Memory B cell (primary cell): ENCODE measurements around the gene ASS1.
"Not testable (repeated sequence)": the region's sequence is repeated elsewhere in the genome, so short reads cannot be mapped to it uniquely, and the experiment has no call there.

Experiments
- ATAC-seq: fragments of 150-1000 bp; cut with Tn5 transposase; 2 replicates; pipeline ENCODE4 v1.10.0; 2021; ENCODE audit warnings: low read depth, mild to moderate bottlenecking, moderate library complexity
- DNase-seq, 2 donors: peaks; one replicate each; pipeline ENCODE4 v3.0.0; 2022; ENCODE audit warnings: low spot score in 2 of 2
- H3K27ac Mint-ChIP-seq: one replicate; pipeline ENCODE4 v1.8.0; 2022; ENCODE audit warnings: mild to moderate bottlenecking, moderate library complexity, mixed read lengths
- H3K27me3 Mint-ChIP-seq: one replicate; pipeline ENCODE4 v1.8.0; 2022; ENCODE audit warnings: mixed read lengths
- H3K36me3 Mint-ChIP-seq: one replicate; pipeline ENCODE4 v1.8.0; 2022; ENCODE audit warnings: mild to moderate bottlenecking, mixed read lengths
- H3K4me1 Mint-ChIP-seq: one replicate; pipeline ENCODE4 v1.8.0; 2022; ENCODE audit warnings: mixed read lengths
- H3K4me3 Mint-ChIP-seq: one replicate; pipeline ENCODE4 v1.8.0; 2022; ENCODE audit warnings: mild to moderate bottlenecking, moderate library complexity, mixed read lengths
- H3K9me3 Mint-ChIP-seq: one replicate; pipeline ENCODE4 v1.8.0; 2022; ENCODE audit warnings: mixed read lengths

Gene ASS1

GRCh38 chr9:130434656-130435055 is 10.1 kb upstream of the ASS1 start:
- ATAC-seq, H3K36me3 Mint-ChIP-seq, H3K9me3 Mint-ChIP-seq, H3K27ac Mint-ChIP-seq, DNase-seq, H3K4me3 Mint-ChIP-seq, H3K4me1 Mint-ChIP-seq: not testable (repeated sequence)
- H3K27me3 Mint-ChIP-seq: peaks cover 25% of the 10 kb centered on the region

- peaks cover 19% of the 10 kb centered on the region for H3K27me3 Mint-ChIP-seq
- H3K9me3 Mint-ChIP-seq: peaks cover 4% of the 10 kb centered on the region
- H3K36me3 Mint-ChIP-seq: peaks cover 4% of the 10 kb centered on the region
- no peak overlapping the region for H3K4me3 Mint-ChIP-seq
- no peak for DNase-seq
- ATAC-seq: no peak
- no peak overlapping the region for H3K27ac Mint-ChIP-seq
- H3K4me1 Mint-ChIP-seq: no peaks in the 10 kb centered on the region
Measured at GRCh38 chr9:130437011-130437789, 7.6 kb upstream of the ASS1 start.

GRCh38 chr9:130438382-130438981 is 6.3 kb upstream of the ASS1 start:
- peaks cover 15% of the 10 kb centered on the region for H3K27me3 Mint-ChIP-seq
- no peaks in the 10 kb centered on the region for H3K4me1 Mint-ChIP-seq
- H3K36me3 Mint-ChIP-seq: peaks cover 4% of the 10 kb centered on the region
- H3K9me3 Mint-ChIP-seq: peaks cover 4% of the 10 kb centered on the region
- no peak for ATAC-seq
- H3K27ac Mint-ChIP-seq: no peak overlapping the region
- no peak for DNase-seq
- no peak overlapping the region for H3K4me3 Mint-ChIP-seq

GRCh38 chr9:130441031-130441430 is 3.7 kb upstream of the ASS1 start:
- Mint-ChIP-seq H3K27ac (no peak overlapping the region), H3K9me3 (peaks cover 4% of the 10 kb centered on the region), H3K4me1 (no peaks in the 10 kb centered on the region), H3K27me3 (peaks cover 12% of the 10 kb centered on the region), H3K4me3 (no peak overlapping the region), H3K36me3 (peaks cover 4% of the 10 kb centered on the region)
- DNase-seq (no peak), ATAC-seq (no peak)

GRCh38 chr9:130442746-130443455 is 1.9 kb upstream of the ASS1 start:
- Mint-ChIP-seq H3K4me1 (no peaks in the 10 kb centered on the region), H3K4me3 (no peak overlapping the region), H3K27me3 (peaks cover 13% of the 10 kb centered on the region), H3K36me3 (peaks cover 4% of the 10 kb centered on the region), H3K9me3 (peaks cover 4% of the 10 kb centered on the region), H3K27ac (no peak overlapping the region)
- ATAC-seq (no peak), DNase-seq (no peak)

GRCh38 chr9:130443456-130443801 is 1.3 kb upstream of the ASS1 start:
- Mint-ChIP-seq H3K27me3 (peaks cover 16% of the 10 kb centered on the region), H3K27ac (no peak overlapping the region), H3K9me3 (peaks cover 4% of the 10 kb centered on the region), H3K36me3 (peaks cover 4% of the 10 kb centered on the region), H3K4me3 (peak overlapping the region; percentile 49), H3K4me1 (no peaks in the 10 kb centered on the region)
- ATAC-seq (no peak), DNase-seq (no peak)

- H3K4me3 Mint-ChIP-seq: peak overlapping the region; percentile 49
- peaks cover 15% of the 10 kb centered on the region for H3K27me3 Mint-ChIP-seq
- ATAC-seq (no peak), DNase-seq (no peak)
- no peaks in the 10 kb centered on the region for H3K4me1 Mint-ChIP-seq
- peaks cover 4% of the 10 kb centered on the region for H3K36me3 Mint-ChIP-seq
- peaks cover 4% of the 10 kb centered on the region for H3K9me3 Mint-ChIP-seq
- no peak overlapping the region for H3K27ac Mint-ChIP-seq
Measured at GRCh38 chr9:130443840-130444492, 795 bp upstream of the ASS1 start.

GRCh38 chr9:130445268-130445983 is 665 bp downstream of the ASS1 start:
- Mint-ChIP-seq H3K36me3 (peaks cover 4% of the 10 kb centered on the region), H3K9me3 (peaks cover 4% of the 10 kb centered on the region), H3K27ac (no peak overlapping the region), H3K4me1 (no peaks in the 10 kb centered on the region), H3K4me3 (peak overlapping the region; percentile 63), H3K27me3 (peaks cover 13% of the 10 kb centered on the region)
- ATAC-seq (no peak), DNase-seq (no peak)

- ATAC-seq: no peak
- H3K27me3 Mint-ChIP-seq: peaks cover 16% of the 10 kb centered on the region
- peak overlapping the region; percentile 63 for H3K4me3 Mint-ChIP-seq
Measured at GRCh38 chr9:130446101-130446861, 1.5 kb downstream of the ASS1 start.

GRCh38 chr9:130447193-130447816 is 2.5 kb downstream of the ASS1 start:
- H3K36me3 Mint-ChIP-seq: no peaks in the 10 kb centered on the region
- no peaks in the 10 kb centered on the region for H3K4me1 Mint-ChIP-seq
- no peak for ATAC-seq
- H3K9me3 Mint-ChIP-seq: no peaks in the 10 kb centered on the region
- no peak for DNase-seq
- peaks cover 14% of the 10 kb centered on the region for H3K27me3 Mint-ChIP-seq
- no peak overlapping the region for H3K27ac Mint-ChIP-seq
- H3K4me3 Mint-ChIP-seq: no peak overlapping the region

More at GRCh38 chr9:130446101-130446861, 1.5 kb downstream of the ASS1 start:
- Mint-ChIP-seq H3K9me3 (peaks cover 3% of the 10 kb centered on the region), H3K4me1 (no peaks in the 10 kb centered on the region), H3K27ac (no peak overlapping the region), H3K36me3 (peaks cover 4% of the 10 kb centered on the region)
- no peak for DNase-seq

GRCh38 chr9:130448035-130448624 is 3.4 kb downstream of the ASS1 start:
- Mint-ChIP-seq H3K9me3 (no peaks in the 10 kb centered on the region), H3K36me3 (no peaks in the 10 kb centered on the region), H3K4me3 (no peak overlapping the region), H3K4me1 (no peaks in the 10 kb centered on the region), H3K27ac (no peak overlapping the region), H3K27me3 (peaks cover 14% of the 10 kb centered on the region)
- ATAC-seq (no peak), DNase-seq (no peak)

- Mint-ChIP-seq H3K27ac (no peak overlapping the region), H3K9me3 (no peaks in the 10 kb centered on the region)
- no peak for ATAC-seq
Measured at GRCh38 chr9:130448771-130449603, 4.2 kb downstream of the ASS1 start.

More at GRCh38 chr9:130448771-130449603, 4.2 kb downstream of the ASS1 start:
- Mint-ChIP-seq H3K4me1 (no peaks in the 10 kb centered on the region), H3K4me3 (no peak overlapping the region), H3K36me3 (no peaks in the 10 kb centered on the region), H3K27me3 (peaks cover 10% of the 10 kb centered on the region)
- DNase-seq: no peak
